DMS53 treated with DMSO at 0.1 percent for 48 hours (cell line): ENCODE measurements around the gene APC2.
"Not testable (repeated sequence)": the region's sequence is repeated elsewhere in the genome, so short reads cannot be mapped to it uniquely, and the experiment has no call there.

Source experiments
- DNase-seq: peaks from one replicate; lab custom pipeline; 2025; ENCODE audit not compliant: unreplicated experiment; lab: John Stamatoyannopoulos, UW

APC2 gene

DNA sequence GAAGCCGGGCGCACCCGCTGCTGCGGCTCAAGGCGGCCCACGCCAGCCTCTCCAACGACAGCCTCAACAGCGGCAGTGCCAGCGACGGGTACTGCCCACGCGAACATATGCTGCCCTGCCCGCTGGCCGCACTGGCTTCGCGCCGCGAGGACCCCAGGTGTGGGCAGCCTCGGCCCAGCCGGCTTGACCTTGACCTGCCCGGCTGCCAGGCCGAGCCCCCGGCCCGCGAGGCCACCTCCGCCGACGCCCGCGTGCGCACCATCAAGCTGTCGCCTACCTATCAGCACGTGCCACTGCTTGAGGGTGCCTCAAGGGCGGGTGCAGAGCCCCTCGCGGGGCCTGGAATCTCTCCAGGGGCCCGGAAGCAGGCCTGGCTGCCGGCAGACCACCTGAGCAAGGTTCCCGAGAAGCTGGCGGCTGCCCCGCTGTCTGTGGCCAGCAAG lies 16.1 kb downstream of the APC2 start:
- DNase-seq, result no peak

DNA sequence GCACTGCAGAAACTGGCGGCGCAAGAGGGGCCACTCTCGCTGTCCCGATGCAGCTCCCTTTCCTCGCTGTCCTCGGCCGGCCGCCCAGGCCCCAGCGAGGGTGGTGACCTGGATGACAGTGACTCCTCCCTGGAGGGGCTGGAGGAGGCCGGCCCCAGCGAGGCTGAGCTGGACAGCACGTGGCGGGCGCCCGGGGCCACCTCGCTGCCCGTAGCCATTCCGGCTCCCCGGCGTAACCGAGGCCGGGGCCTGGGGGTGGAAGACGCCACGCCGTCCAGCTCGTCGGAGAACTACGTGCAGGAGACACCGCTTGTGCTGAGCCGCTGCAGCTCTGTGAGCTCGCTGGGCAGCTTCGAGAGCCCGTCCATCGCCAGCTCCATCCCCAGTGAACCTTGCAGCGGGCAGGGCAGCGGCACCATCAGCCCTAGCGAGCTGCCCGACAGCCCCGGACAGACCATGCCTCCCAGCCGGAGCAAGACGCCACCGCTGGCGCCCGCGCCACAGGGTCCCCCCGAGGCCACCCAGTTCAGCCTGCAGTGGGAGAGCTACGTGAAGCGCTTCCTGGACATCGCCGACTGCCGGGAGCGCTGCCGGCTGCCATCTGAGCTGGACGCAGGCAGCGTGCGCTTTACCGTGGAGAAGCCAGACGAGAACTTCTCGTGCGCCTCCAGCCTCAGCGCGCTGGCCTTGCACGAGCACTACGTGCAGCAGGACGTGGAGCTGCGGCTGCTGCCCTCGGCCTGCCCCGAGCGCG lies 16.7 kb downstream of the APC2 start:
- DNase-seq, result no peak

DNA sequence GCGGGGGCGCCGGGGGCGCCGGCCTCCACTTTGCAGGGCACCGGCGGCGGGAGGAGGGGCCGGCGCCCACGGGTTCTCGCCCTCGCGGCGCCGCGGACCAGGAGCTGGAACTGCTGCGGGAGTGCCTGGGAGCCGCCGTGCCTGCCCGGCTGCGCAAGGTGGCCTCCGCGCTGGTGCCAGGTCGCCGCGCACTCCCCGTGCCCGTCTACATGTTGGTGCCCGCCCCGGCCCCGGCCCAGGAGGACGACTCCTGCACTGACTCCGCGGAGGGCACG lies 17.2 kb downstream of the APC2 start:
- no peak for DNase-seq

DNA sequence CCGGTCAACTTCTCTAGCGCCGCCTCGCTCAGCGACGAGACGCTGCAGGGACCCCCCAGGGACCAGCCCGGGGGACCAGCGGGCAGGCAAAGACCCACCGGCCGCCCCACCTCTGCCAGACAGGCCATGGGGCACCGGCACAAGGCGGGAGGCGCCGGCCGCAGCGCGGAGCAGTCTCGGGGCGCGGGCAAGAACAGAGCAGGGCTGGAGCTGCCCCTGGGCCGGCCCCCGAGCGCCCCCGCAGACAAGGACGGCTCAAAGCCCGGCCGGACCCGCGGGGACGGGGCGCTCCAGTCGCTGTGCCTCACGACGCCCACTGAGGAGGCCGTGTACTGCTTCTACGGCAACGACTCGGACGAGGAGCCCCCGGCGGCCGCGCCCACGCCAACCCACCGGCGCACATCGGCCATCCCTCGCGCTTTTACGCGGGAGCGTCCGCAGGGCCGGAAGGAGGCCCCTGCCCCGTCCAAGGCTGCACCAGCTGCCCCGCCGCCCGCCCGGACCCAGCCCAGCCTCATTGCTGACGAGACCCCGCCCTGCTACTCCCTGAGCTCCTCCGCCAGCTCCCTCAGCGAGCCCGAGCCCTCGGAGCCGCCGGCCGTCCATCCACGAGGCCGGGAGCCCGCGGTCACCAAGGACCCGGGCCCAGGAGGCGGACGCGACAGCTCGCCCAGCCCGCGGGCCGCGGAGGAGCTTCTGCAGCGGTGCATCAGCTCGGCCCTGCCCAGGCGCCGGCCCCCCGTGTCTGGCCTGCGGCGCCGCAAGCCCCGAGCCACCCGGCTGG lies 17.8 kb downstream of the APC2 start:
- no peak for DNase-seq

DNA sequence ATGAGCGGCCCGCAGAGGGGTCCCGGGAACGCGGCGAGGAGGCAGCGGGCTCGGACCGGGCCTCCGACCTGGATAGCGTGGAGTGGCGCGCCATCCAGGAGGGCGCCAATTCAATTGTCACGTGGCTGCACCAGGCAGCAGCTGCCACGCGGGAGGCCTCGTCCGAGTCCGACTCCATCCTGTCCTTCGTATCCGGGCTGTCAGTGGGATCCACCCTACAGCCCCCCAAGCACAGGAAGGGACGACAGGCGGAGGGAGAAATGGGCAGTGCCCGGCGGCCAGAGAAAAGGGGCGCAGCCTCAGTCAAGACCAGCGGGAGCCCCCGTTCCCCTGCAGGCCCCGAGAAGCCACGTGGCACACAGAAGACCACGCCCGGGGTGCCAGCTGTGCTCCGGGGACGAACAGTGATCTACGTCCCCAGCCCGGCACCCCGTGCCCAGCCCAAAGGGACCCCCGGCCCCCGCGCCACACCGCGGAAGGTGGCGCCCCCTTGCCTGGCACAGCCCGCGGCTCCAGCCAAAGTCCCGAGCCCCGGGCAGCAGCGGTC lies 18.4 kb downstream of the APC2 start:
- no peak for DNase-seq

DNA sequence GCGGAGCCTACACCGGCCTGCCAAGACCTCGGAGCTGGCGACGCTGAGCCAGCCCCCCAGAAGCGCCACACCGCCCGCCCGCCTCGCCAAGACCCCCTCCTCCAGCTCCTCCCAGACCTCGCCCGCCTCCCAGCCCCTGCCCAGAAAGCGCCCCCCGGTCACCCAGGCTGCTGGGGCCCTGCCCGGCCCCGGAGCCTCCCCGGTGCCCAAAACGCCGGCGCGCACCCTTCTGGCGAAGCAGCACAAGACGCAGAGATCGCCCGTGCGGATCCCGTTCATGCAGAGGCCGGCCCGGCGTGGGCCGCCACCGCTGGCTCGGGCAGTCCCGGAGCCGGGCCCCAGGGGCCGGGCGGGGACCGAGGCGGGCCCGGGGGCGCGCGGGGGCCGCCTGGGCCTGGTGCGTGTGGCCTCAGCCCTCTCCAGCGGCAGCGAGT lies 18.9 kb downstream of the APC2 start:
- DNase-seq, result no peak

DNA sequence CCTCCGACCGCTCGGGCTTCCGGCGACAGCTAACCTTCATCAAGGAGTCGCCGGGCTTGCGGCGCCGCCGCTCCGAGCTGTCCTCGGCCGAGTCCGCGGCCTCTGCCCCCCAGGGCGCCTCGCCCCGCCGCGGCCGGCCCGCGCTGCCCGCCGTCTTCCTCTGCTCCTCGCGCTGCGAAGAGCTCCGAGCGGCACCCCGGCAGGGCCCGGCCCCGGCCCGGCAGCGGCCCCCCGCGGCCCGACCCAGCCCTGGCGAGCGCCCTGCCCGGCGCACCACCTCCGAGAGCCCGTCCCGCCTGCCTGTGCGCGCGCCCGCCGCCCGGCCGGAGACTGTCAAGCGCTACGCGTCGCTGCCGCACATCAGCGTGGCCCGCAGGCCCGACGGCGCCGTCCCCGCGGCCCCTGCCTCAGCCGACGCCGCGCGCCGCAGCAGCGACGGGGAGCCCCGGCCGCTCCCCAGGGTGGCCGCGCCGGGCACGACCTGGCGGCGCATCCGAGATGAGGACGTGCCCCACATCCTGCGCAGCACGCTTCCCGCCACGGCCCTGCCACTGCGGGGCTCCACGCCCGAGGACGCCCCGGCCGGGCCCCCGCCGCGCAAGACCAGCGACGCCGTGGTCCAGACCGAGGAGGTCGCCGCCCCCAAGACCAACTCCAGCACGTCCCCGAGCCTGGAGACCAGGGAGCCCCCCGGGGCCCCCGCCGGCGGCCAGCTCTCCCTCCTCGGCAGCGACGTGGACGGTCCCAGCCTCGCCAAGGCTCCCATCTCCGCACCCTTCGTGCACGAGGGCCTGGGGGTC lies 19.5 kb downstream of the APC2 start:
- no peak for DNase-seq

DNA sequence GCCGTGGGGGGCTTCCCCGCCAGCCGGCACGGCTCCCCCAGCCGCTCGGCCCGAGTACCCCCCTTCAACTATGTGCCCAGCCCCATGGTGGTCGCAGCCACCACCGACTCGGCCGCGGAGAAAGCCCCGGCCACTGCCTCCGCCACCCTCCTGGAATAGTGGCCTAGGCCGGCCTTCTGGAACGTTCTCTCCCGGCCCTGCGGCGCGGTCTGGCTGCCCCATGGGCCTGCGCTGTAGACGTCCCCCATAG lies 20.1 kb downstream of the APC2 start:
- DNase-seq, result no peak

DNA sequence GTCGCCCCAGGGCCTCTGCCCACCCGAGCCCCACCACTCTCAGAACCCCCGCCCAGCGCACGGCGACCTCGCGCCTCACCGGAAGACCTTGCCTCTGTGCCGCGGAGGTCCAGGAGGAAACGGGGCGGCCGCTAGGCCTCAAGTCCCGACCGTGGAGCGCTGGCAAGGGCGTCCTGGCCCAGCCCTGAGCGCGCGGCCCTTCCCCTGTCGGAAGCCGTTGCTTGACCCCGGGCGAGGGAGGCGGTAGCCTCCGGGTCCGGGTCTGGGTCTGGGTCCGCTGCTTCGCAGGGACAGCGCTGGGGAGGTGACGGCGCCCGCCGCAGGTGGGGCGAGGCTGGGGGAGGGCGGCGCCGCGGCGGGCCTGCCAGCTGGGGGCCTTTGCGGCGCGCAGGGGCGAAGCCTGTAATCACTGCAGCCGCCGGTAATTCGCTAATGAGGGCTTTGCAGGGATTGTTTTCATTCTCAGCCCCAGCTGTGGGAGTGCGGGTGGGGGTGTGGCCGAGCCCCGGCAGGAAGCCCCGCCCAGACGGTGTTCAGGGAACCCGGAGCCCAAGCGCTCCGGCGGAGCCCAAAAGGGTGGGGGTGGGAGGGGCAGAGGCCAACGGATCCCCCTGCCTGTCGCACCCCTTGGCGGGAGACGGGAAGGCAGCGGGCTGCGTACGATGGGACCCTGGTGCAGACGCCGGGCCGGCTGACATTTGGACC lies 20.5 kb downstream of the APC2 start:
- DNase-seq, result no peak

DNA sequence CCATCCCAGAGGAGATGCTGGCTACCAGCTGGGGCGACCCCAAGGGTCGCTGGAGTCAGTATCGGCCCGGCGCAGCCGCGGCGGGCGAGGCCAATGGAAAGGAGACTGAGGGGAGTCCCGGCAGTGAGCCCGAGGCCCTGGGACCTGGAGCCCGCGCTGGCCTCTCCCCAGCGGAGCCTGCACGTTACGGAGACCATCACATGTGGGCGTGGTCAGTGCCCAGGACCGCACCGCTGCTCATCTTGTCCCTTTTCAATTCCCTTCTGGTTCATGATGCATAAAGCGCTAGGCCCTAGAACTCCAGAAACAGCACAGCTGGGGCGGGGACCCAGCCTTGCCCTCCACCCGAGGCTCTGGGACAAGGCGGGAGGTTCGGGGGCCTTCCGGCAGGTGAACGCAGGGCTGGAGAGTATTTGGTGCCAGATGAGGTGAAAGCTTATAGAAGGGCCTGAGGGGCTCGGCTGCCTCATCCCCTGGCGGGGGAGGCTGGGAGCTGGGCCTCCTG lies 21.1 kb downstream of the APC2 start:
- no peak for DNase-seq

DNA sequence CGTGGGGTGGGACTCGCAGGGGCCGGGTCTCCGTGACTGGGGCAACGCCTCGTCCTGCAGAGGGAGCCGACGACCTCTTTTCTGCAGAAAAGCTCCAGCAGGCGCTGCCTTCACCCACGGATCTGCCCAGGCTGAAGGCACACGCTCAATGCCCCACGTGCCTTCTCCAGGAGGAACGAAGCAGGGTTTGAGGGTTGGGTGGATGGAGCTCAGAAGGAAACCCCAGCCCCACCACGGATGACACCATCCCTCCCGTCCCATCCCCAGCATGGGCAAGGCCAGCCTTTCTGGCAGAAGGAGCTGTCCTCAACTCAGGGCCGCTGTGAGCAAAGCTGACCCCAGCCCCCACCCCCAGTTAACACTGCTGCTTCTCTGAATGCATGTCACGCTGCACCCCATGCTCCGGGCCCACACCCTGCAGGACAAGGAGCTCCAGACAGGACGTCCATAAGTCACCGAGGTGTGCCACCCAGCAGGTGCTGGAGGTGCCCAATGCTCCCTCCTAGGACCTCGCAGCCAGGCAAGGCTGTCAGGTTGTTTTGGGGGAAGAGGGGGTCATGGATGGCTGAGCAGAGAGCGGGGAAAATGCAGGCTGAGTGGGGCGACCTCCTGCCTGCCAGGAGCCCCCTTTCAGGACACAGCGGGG lies 21.7 kb downstream of the APC2 start:
- DNase-seq, result no peak

DNA sequence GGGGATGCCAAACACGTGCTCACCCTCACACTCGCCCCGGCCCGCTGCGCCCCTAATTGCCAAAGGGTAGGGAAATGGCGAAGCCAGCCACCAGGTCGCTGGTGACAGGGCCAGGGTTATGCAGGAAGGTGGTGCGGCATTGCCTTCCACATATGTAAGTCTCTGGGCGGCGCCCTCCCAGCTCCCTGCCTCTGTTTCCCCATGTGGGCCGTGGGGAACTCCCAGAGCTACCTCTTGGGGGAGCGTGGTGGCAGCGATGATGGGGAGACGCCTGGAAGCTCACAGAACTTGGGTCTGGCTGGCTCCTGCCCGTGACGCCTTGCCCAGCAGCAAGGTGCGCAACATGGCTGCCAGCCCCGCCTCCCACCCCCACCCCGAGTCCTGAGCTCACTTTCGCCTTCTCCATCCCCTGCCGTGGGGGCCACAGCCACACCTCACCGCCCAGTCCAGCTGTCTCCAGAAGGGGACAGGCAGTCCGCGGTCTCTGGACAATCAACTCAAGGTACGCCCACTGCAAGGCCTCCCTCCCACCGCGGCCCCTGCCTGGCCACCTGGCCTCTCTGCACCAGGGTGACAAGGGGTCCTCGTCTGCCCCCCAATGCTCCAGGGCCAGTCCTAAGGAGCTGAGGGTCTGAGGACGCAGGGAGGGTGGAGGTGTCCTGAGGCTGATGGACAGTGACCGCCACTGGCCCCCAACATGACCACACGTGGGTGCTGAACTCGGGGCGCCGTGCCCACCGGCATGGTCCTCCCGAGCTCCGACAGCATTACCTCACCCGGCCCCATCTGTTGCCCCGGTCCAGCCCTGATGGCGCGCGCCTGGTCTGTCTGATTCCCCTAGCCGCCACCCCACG lies 22.5 kb downstream of the APC2 start:
- DNase-seq, result no peak

DNA sequence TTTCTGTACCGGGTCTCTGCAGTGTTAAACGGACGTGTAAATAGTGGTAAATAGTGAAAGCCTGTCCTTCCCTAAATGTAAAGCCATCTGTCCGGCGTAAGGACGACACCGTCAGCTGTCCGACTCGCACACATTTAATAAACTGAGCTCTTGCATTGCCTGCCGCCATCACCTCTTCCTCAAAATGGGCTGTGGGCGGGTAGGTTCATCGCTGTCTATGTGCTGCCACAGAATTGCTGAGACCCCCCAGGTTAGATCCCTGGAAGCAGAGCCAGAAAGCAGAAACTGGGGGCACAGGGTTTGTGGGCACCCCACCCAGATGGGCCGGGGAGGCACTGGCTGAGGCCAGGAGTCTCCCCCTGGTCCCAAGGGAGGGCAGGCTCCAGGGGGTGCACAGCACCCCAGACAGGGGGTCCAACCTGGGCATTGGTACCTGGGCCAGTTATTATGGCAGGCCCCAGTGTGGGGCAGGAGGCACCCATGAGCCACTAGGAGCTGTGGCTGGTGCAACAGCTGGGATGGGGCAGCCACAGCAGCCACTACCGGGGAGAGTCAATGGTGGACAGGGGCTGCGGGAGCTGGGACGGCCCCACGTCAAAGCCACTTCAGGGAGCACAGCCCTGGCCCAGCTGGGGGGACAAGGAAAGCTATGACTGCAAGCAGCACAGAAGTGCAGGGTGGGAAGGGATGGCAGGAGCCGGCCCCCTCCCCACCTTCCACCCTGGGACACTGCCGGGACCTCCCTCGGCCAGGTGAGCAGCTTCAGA lies 23.3 kb downstream of the APC2 start:
- DNase-seq, result no peak

DNA sequence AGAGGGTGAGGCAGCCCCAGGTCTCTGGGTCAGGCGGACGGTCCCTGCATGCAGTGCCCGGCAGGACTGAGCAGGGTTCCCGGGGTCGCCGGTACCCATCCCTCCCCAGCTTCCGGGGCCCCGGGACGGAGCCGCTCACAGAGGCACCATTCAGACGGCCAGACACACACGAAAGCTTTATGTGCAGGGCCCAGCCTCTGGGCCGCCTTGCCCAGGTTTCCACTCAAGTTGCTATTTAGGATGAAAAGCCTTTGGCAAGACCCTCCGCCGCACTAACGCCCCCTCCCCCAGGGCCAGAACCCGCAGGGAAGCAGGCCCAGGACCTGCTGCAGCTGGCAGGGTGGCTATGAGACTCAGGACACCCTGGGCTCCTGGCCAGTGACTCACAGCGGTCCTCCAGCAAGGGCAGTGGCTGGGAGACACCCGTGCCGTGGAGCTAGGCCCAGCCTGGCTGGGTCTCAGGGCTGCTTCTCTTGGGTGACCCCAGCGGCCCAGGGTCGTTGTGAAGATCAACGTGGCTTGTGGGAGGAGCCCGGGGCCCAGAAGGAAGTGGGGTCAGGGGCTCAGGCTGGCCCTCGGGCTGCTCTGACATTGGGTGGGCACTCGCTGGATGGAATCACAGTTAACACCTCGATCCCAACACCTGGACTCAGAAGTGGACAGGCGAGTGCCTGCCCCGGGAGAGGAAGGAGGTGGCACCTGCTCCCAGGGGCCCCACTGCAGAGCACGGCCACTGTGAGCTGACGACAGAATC lies 24.3 kb downstream of the APC2 start:
- no peak for DNase-seq

DNA sequence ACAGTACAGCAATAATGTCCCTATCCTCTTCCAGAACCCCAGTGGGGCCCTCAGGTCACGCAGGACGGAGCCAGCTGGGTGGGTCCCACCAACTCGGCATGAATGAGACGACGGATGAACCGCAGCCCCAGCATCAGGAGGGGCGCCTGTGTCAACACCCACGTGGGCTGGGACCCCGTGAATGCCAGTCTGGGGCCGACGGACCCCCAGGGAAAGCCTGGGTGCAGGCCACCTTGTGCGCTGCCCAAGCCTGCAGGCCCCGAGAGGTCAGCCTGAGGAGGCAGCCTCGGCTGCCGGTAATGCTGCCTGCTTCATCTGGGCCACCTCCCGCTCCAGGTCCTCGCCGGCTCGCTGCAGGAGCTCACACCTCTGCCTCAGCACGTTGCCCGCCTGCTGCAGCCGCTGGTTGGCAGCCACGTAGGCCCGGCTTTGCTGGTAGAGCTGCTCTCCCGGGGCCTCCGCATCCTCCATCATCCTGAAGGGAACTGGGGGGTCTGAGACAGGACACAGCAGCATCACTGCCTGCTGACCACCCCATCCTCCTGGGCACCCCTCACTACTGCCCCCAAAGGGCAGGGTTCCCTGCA lies 24.9 kb downstream of the APC2 start:
- no peak for DNase-seq

DNA sequence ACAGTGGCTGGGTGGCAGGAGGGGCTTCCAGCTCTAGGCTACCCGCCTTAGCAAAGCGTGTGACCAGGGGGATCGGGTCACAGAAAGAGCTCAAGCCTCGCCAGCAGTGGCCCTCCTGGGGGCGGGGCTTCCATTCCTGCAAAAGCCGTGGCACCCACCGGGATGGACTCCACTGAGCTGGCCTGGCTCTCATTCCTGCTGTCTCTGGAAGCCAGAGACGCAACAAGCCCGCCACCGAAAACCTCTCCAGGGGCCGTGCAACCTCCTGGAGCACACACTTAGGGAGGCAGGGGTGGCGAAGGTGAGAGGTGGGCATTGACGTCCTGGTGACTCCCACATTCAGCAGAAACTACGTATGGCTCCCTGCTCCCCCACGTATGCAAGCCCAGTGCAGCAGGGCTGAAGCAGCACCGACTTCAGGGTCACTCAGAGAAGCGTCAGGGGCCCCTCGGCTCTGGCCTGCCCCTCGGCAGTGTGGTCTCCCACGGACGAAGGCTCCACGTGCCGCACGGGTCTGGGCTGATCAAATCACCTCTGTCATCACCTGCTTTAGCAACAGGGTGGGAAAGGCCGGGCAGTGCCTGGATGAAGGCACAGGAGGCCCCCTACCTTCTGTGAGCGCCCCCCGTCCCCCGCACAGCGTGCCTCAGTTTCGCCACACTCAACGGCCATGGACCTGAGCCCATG lies 26.0 kb downstream of the APC2 start:
- DNase-seq, result no peak

DNA sequence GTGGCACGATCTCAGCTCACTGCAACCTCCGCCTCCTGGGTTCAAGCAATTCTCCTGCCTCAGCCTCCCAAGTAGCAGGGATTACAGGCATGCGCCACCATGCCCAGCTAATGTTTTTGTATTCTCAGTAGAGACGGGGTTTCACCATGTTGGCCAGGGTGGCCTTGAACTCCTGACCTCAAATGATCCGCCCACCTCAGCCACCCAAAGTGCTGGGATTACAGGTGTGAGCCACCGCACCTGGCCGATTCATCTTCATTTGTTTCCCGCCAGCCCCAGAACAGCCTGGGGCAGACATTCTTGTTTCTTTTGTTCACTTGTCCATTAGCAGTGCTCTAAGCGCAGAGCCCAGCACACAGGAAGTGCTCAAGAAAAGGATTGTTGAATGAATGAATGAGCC lies 27.1 kb downstream of the APC2 start:
- not testable (repeated sequence) for DNase-seq
